NT2/D1 (cell line): Measurements from ENCODE around the gene ADTRP.

Experiments used
- SUZ12 ChIP-seq: IDR thresholded peaks from 2 replicates; pipeline ENCODE4 v1.6.1; 2011; ENCODE audit not compliant: insufficient read length, insufficient read depth; ENCODE audit errors: extremely low read depth
- YY1 ChIP-seq: IDR thresholded peaks from 2 replicates; pipeline ENCODE4 v1.6.1; 2011; ENCODE audit not compliant: insufficient read length, insufficient read depth
- ZNF274 ChIP-seq: IDR thresholded peaks from 2 replicates; pipeline ENCODE4 v1.6.1; 2011; ENCODE audit warnings: mild to moderate bottlenecking, low read depth, low read length

- no peak for TF ChIP-seq SUZ12
- no peak for TF ChIP-seq ZNF274
- TF ChIP-seq YY1: no peak
Observed at GRCh38 chr6:11736601-11737000, 42.0 kb downstream of the ADTRP start.
